Progenitor cell of endocrine pancreas (in vitro differentiated cells): ENCODE data around the gene NCOA7. TPM values are rescaled to one million over a fixed set of nuclear protein-coding genes. Genes with fewer than 3 reads are reported as not detected.

Experiments used
- DNase-seq: peaks from one replicate; pipeline ENCODE4 v3.0.0; 2021; ENCODE audit warnings: low spot score; ENCODE audit not compliant: unreplicated experiment
- H3K27ac Mint-ChIP-seq: 2 replicates; pipeline ENCODE4 v1.8.0; 2021; ENCODE audit warnings: mild to moderate bottlenecking, moderate library complexity, mixed read lengths
- H3K27me3 Mint-ChIP-seq: 2 replicates; pipeline ENCODE4 v1.8.0; 2021; ENCODE audit warnings: mixed read lengths
- H3K36me3 Mint-ChIP-seq: 2 replicates; pipeline ENCODE4 v1.8.0; 2022; ENCODE audit warnings: mixed read lengths; ENCODE audit not compliant: insufficient read depth
- H3K4me1 Mint-ChIP-seq: 2 replicates; pipeline ENCODE4 v1.8.0; 2021; ENCODE audit warnings: low read depth, mixed read lengths
- H3K4me3 Mint-ChIP-seq: 2 replicates; pipeline ENCODE4 v1.8.0; 2021; ENCODE audit warnings: low read depth, mild to moderate bottlenecking, moderate library complexity, mixed read lengths
- H3K9me3 Mint-ChIP-seq: 2 replicates; pipeline ENCODE4 v1.8.0; 2021; ENCODE audit warnings: low read depth, mixed read lengths
- total RNA-seq: library from RNA; stranded (reverse); gene quantifications from 2 replicates; pipeline ENCODE4 v1.2.1, GENCODE V29; 2021
- TF ChIP-seq, protein P1 (sequence below): fragments of 200-600 bp; sonication (generic); IDR thresholded peaks from one replicate; pipeline ENCODE4 v1.5.0; 2021; ENCODE audit warnings: antibody characterized with exemption, mild to moderate bottlenecking; ENCODE audit not compliant: unreplicated experiment

The NCOA7 gene
- total RNA-seq, 1 donor from 2014 or later: 18.0 TPM

DNA sequence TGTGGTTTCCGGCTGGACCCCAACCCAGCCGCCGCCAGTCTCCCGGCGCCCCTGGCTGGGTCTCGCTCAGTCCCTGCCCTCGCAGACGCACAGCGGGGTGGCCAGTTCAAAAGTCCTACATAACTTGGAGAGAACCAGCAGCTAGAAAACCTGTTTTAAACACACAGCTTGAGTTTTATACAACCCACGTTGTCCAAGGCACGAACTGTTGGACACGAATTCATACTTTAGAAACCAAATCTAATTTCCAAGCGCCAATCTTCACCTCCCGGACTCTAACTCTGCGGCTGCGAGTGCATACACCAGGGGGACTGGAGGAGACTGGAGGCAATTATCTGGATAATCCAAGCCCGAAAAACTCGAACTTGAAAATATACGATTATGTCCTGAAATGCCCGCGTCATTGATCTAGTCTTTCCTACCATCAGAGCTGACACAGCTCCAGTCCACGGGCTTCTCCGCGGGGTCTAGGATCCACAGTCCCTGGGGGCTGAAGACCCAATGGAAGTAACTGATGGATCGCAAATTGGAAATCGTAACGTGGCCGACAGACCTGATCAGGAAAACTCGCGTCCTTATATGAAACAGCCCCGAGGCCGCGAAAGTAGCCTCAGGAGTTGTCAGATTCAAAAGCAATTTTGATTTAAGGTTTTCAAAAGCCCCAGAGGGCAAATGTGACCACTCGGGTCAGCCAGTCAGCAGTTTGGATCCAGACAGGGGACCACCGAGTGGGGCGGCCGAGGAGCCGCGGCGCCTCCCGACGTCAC, 42.2 kb upstream of the NCOA7 start:
- H3K27ac Mint-ChIP-seq: peak overlapping the region; percentile 80
- peaks cover 75% of the 10 kb centered on the region for H3K27me3 Mint-ChIP-seq
- H3K36me3 Mint-ChIP-seq: no peaks in the 10 kb centered on the region
- no peak for DNase-seq
- no peaks in the 10 kb centered on the region for H3K9me3 Mint-ChIP-seq
- H3K4me1 Mint-ChIP-seq: peaks cover 22% of the 10 kb centered on the region
- peak overlapping the region; percentile 72 for H3K4me3 Mint-ChIP-seq
- TF ChIP-seq, protein P1, sequence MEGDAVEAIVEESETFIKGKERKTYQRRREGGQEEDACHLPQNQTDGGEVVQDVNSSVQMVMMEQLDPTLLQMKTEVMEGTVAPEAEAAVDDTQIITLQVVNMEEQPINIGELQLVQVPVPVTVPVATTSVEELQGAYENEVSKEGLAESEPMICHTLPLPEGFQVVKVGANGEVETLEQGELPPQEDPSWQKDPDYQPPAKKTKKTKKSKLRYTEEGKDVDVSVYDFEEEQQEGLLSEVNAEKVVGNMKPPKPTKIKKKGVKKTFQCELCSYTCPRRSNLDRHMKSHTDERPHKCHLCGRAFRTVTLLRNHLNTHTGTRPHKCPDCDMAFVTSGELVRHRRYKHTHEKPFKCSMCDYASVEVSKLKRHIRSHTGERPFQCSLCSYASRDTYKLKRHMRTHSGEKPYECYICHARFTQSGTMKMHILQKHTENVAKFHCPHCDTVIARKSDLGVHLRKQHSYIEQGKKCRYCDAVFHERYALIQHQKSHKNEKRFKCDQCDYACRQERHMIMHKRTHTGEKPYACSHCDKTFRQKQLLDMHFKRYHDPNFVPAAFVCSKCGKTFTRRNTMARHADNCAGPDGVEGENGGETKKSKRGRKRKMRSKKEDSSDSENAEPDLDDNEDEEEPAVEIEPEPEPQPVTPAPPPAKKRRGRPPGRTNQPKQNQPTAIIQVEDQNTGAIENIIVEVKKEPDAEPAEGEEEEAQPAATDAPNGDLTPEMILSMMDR: peak; percentile 9

DNA sequence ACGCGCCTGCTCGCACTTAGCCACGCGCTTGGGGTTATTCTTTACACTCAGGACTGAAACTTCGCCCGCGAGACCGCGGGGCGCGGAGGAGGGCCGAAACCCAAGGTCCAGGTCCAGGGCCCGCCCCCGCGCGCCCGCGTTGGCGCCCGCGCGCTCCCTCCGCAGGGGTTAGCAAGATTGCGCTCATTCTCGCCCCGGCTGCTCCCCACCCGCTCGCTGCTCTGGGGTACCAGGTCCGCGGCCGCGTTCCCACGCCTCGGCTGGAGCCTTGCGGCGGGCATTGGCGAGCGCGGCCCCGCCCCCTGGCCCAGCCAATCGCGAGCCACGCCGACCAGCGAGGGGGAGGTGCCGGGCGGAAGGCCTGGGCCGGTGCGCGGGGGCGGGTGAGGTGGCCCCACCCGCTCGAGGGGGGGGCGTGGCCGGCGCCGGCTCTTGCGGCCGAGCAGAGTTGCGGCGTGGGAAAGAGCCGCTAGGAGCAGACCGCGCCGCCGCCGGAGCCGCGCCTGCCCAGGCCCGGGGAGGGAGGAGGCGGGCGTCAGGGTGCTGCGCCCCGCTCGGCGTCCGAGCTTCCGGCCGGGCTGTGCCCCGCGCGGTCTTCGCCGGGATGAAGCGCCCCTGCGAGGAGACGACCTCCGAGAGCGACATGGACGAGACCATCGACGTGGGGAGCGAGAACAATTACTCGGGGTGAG, 41.4 kb upstream of the NCOA7 start, which contains the start of gene HEY2:
TSS of gene HEY2 (plus strand) at position 460 of the 692 bp plus-strand sequence. CDS start at position 605, 145 bp downstream.
- H3K4me1 Mint-ChIP-seq: peaks cover 27% of the 10 kb centered on the region
- peaks cover 70% of the 10 kb centered on the region for H3K27me3 Mint-ChIP-seq
- no peaks in the 10 kb centered on the region for H3K9me3 Mint-ChIP-seq
- peak within 1 kb of the TSS; percentile 91 for H3K4me3 Mint-ChIP-seq
- no peaks in the 10 kb centered on the region for H3K36me3 Mint-ChIP-seq
- DNase-seq: peak; percentile 85
- TF ChIP-seq, protein P1: no peak
- peak within 1 kb of the TSS; percentile 80 for H3K27ac Mint-ChIP-seq

DNA sequence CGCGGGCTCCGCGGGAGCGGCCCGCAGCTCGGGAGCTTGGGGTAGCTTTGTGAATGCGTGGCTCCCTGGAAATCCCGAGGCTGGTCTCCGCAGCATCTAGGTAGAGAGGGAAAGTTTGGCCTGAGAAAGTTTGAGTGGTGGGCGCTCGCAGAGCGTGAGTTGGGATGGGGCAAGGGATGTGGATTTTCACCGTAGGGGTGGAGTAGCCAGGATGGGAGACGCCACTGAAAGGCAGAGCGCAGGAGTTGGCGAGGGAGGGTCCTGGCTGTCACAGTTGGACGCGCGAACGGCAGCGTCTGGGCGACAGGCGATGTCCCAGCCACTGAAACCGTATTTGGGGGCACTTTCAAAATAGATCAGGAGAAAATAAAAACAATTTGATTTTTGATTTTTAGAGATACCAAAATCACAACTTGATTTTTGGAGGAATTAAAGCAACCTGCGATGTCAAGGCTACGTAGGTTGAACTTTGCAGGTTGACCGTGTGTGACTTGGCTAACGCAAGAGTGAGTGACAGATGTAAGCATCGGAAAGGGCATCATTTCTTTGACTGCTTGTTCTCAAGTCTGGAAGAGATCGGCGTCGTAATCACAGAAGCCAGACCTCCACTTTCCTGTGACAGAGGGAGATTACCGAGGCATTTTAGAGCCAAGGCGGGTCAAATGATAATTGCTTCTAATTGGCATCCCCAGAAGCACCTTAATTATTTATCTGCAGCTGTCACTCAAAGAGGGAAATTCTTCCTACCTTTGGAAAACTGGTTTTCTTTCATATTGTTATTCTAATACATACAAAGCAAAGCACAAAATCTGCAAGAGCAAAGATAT, 40.7 kb upstream of the NCOA7 start:
- peaks cover 65% of the 10 kb centered on the region for H3K27me3 Mint-ChIP-seq

DNA sequence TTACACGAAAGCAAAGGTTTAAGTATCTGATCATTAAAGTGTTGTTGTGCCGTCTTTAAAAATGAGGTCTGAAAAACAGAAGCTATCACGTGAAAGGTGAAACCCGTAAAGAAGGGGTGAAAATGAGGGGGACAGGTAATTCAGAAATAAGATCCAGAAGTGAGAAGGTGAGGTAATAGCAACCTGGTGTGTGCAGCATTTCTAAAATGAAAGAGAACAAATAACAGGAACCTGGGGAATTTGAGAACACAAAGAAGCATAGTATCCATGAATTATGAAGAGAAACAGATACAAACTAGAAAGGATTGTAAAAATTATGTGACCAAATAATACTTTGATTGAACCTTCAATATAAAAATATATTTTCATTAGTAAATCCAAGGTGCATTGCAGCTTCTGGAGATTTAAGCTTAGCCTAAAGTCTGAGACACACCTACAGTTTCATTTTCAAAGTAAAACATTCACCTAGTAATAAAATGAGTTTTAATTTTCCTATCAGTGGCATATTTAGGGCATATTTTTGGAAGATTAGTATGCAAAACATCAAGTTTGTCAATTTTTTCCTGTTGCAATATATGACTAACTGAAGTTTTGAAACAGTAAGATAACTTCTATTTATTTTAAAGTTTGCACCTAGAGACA, 39.9 kb upstream of the NCOA7 start:
- TF ChIP-seq, protein P1: no peak
- Mint-ChIP-seq H3K4me1 (peaks cover 34% of the 10 kb centered on the region), H3K27me3 (peaks cover 57% of the 10 kb centered on the region), H3K9me3 (no peaks in the 10 kb centered on the region), H3K4me3 (peak overlapping the region; percentile 91), H3K36me3 (no peaks in the 10 kb centered on the region), H3K27ac (no peak overlapping the region)
- DNase-seq: no peak

More for the DNA sequence above, 40.7 kb upstream of the NCOA7 start:
- no peak for DNase-seq
- Mint-ChIP-seq H3K27ac (peak overlapping the region; percentile 65), H3K36me3 (no peaks in the 10 kb centered on the region), H3K4me1 (peaks cover 34% of the 10 kb centered on the region), H3K4me3 (peak overlapping the region; percentile 91), H3K9me3 (no peaks in the 10 kb centered on the region)
- TF ChIP-seq, protein P1: no peak
